ENCODE results near the gene ETHE1.

The ETHE1 gene

DNA sequence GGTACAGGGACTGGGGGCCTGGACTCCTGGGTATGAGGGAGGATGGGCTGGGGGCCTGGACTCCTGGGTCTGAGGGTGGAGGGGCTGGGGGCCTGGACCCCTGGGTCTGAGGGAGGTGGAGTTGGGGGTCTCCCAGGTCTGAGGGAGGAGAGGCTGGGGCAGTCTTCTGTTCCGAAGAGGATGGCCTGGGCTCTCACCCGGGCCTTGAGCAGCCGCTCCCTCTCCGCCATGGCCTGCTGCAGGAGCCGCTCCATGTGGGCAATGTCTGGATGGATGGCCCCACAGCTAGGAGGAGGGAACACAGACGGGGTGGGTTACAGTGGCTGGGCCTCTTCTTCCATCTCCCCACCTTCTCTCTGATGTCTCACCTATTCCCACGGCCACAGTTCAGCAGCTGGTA is 40.6 kb downstream of the ETHE1 start:
- DNase-seq: no peak

DNA sequence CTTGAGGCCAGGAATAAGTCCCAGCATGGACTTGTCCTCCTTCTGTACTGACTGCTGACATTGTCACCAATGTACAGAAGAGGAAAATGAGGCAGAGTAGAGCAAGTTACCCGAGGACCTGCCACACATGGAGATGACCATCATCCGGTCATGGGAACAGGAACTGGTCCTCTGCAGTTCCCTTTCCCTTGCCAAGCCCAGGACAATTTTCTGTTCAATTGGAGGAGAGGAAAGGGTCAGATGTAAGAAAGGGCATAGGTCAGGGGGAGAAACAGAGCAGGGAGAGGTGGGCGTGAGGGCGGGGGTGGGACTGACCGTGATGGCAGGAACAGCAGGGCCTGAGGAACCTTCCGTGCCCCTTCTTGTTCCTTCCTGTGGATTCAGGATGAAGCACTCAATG is 41.0 kb downstream of the ETHE1 start:
- no peak for DNase-seq

- DNase-seq: no peak
Measured at GRCh38 chr19:43483281-43483680, 43.7 kb downstream of the ETHE1 start.

- DNase-seq: no peak
Measured at GRCh38 chr19:43482193-43482592, 44.8 kb downstream of the ETHE1 start.

- no peak for DNase-seq
Measured at GRCh38 chr19:43481701-43482100, 45.3 kb downstream of the ETHE1 start.

GRCh38 chr19:43480574-43480973 is 46.4 kb downstream of the ETHE1 start:
- no peak for DNase-seq

DNA sequence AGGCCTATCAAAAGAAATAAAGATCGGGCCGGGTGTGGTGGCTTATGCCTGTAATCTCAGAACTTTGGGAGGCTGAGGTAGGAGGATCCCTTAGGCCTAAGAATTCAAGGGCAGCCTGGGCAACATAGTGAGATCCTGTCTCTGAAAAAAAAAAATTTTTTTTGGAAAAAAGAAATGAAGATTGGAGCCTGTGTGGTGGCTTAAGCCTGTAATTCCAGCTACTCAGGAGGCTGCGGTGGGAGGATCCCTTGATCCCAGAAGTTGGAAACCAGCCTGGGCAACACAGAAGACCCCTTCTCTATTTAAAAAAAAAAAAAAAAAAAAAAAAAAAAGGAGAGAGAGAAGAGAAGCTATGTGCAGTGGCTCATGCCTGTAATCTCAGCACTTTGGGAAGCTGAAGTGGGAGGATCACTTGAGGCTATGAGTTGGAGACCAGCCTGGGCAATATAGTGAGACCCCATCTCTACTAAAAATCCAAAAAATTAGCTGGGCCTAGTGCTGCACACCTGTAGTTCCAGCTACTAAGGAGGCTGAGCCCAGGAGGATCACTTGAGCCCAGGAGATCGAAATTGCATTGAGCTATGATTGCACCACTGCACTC is 46.9 kb downstream of the ETHE1 start:
- DNase-seq: no peak

DNA sequence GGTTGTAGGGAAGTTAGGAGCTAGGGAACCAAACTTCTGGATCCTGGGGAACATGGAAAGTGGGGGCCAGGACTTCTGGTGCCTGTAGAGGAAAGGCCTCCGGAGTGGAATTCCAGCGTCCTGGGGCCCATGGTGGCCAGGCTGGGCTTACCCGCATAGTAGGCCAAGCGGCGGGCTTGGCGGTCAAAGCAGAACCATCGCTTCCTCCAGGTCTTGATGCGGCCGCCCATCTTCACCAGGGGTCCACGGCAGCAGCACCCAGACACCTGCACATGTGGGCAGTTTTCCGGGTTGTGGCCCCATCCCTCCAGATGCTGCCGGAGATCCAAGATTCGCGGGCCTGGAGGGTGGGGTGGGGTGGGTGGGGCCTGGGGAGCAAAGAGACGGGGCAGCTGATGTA is 47.8 kb downstream of the ETHE1 start:
- no peak for DNase-seq

GRCh38 chr19:43478323-43478722 is 48.7 kb downstream of the ETHE1 start:
- no peak for DNase-seq

- no peak for DNase-seq
Measured at GRCh38 chr19:43476606-43477005, 50.4 kb downstream of the ETHE1 start.

- peak; percentile 71 to 95 for DNase-seq
Measured at GRCh38 chr19:43474986-43475705, 51.9 kb downstream of the ETHE1 start.

- no peak for DNase-seq
Measured at GRCh38 chr19:43474487-43474886, 52.5 kb downstream of the ETHE1 start.

DNA sequence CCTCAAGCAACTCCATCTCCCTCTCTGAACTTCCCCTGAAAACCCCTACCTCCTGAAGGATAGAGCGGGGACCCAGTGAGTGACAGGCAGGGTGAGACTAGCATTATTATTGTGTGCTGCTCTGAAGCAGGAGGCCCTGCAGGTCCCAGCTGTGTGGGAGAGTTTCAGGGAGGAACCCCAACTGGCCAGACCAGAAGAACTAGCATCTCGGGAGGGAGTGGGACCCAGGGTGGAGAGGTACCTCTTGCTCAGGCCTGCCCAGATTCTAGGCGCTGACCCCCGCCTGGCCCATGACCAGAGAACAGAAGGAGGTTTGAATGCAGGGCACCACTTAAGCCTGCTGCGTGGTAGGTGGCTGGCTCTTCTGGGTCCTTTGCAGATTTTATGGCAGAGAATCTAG is 55.9 kb downstream of the ETHE1 start:
- DNase-seq: no peak

- no peak for DNase-seq
Measured at GRCh38 chr19:43470288-43470687, 56.7 kb downstream of the ETHE1 start.

- DNase-seq: no peak
Measured at GRCh38 chr19:43469160-43469480, 57.9 kb downstream of the ETHE1 start.

GRCh38 chr19:43468354-43469159 is 58.4 kb downstream of the ETHE1 start:
- DNase-seq: no peak

- DNase-seq: no peak
Measured at GRCh38 chr19:43467730-43468129, 59.3 kb downstream of the ETHE1 start.

DNA sequence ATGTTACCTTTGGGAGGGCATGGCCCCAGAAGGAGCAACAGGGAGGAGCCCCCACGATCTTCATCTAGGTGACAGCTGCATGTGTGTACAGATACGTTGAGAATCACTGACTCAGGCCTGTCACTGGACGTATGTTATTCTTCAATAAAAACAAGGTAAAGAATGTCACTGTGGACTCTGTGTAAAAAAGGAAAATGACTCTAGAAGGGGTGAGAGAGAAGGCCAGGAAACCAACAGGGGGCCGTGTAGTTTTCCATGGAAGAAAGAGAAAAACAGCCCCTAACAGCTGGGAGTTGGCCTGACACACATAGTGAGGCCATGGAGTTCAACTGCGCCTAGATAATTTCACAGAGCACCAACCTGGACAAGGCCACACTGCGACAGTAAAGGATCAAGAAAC is 59.7 kb downstream of the ETHE1 start:
- DNase-seq: no peak

DNA sequence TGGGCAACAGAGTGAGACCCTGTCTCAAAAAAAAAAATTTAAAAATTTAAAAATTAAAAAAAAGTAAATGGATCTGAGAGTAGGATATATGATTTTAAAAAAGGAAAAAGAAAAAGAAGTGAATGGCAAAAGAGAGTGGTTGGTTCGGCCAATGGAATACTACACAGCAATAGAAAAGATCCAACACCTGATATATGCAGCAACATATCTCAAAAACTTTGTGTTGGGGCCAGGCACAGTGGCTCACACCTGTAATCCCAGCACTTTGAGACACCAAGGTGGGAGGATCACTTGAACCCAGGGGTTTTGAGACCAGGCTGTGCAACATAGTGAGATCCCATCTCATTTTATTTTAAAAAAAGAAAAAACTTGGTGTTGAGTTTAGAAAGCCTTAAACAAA is 60.2 kb downstream of the ETHE1 start:
- no peak for DNase-seq

DNA sequence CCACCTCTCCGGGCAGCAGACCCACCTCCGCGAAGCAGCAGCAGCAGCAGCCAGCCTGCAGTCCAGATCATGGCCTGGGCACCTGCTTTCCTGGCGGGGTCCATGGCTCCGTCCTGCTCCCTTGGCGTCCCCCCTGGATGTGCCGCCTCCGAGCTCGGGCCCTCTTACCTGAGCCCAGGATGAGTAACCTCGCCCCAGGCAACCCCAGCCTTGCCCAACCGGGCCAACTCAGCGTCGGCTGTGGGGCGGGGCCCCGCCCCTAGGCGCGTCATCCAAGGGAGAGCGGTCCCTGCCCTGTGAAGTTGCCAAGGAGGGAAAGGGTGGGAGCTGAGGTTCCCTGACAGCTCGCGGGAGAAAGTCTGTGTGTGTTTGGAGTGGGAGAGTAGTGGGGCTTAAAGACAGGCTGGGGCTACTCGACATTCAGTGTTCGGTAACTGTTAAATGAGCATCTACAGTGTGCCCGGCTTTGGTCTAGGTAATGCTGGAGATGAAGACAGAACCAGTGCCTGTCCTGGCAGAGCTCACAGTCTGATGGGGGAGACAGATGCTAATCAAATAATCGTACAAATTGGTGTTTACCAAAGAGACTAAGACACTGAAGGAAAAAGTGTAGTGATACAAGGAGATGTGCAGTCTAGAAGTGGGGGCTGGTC is 61.4 kb downstream of the ETHE1 start, which contains the start of gene LYPD3:
LYPD3 (minus strand) TSS at position 141 of the 653 bp plus-strand sequence; CDS start at position 104, 37 bp downstream.
- no peak for DNase-seq

DNA sequence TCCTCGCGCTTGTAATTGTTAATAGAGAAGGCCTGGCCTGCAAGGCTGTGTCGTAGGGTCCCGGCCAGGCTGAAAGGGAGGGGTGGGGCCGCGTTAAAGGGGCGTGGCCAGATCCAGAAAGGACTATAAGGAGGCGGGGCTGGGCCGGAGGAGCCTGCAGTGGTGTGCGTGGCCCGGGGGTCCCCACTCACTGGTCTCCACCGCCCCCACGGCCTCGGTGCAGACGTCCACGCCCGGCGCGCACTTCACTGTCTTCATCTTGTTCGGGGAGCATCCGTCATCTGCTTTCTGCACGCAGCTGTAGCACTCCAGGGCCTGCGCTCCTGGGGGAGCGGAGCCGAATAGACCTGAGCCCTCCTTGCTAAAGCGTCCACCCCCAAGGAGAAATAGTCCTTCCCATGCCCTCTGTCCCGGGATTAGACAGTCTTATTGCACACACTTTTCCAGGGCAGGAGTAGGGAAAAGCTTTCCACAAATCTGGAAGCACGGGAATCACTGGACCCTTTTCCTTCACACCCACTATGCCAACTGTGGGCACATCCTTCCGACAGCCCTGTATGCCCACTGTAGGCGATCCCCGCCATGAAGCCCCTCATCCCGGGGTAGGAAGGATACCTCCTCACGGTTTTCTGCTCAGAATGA is 62.7 kb downstream of the ETHE1 start:
- peak in 1 of 2 experiments; percentile 73 for DNase-seq

DNA sequence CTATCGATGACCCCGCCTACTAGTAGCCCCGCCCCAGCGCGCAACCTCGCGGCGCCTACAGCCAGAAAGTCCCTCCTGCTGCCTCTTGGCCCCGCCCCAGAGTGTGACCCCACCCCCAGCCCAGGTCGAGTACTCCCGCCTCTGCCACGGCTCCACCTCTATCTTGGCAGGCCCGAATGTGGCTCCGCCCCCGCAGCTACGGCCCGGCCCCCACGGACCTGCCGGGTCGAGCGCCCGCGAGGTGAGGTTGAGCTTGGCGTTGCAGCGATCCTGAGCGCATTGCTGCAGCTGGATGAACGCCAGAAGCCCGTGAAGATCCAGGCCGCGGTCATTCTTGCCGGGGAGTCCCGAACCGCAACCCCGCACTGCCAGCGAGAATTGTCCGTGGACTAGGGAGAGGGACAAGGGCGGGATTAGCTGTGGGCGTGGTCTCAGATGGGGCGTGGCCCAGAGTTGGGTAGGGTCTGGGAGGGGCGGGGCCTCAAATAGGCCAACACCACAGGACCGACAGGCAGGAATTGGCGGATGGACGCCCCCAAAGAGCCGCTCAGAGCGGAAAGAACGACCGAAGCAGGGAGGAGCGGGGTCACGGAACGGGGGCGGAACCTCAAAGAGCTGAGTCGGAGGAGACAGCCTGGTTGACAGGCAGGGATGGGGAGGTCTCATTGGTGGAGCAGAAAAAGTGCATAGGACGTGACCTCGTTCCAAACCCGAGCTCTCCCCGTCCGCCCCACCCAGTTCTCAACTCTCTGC is 63.4 kb downstream of the ETHE1 start:
- peak; percentile 87 to 96 for DNase-seq

All from NCI-H446 (cell line).